NCI-H446 (cell line): Measurements from ENCODE around the gene SH2B2.

Experiments
- DNase-seq, 2 experiments: peaks; one replicate each; lab custom pipeline; 2025; lab: John Stamatoyannopoulos, UW

Gene SH2B2

DNA sequence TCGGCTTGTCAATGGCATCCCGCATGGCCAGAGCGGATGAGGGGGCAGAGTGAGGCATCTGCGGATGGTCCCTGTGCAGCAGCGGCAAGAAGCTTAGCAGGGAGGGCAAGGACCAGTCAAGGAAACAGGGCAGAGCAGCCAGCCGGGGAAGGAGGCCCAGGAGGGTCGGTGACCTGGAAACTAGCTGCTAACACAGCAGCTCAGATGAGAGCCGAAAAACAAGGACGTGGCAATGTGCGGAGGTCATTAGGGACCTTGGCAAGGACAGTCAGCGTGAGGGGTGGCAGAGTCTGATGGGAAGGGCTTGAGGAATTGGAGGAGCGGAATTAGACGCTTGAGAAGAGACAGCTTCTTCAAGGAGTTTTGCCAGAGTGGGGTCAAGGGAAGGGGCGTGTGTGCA, 20.1 kb upstream of the SH2B2 start:
- DNase-seq, result no peak

GRCh38 chr7:102268635-102269034, 18.0 kb upstream of the SH2B2 start:
- DNase-seq, result no peak

- DNase-seq, result no peak
Measured at GRCh38 chr7:102270178-102270887, 16.3 kb upstream of the SH2B2 start.

DNA sequence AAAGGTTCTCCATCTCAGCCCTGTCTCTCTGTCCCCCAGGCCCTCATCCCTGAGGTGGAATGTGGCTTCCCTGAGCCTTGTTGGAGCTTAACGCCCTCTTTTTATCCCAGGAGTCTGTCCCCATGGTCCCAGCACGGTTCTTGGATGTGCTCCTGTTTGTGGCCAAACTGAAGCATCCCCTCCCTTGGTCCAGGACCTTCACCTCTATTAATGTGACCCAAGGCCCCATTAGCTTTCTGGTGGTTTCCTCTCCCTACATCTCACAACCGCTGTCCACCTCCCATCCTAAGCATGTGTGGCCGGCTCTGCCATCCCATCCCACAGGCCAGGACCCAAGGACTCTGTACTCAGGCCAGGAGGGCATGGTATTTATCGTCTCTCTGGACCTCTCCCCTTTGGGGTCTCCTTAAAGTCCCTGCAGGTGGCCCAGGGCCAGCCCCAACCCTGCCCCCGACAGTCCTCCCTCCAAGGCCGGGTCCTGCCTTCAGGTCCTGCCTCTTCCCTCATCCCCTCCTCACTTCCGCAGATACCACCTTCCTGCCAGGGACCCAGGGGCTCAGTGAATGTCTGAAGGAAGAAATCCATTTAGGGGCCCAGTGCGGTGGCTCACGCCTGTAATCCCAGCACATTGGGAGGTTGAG, 15.4 kb upstream of the SH2B2 start:
- DNase-seq, result no peak

- peak; percentile 6 to 63 for DNase-seq
Measured at GRCh38 chr7:102272075-102272916, 14.4 kb upstream of the SH2B2 start.

- no peak for DNase-seq
Measured at GRCh38 chr7:102272917-102273748, 13.5 kb upstream of the SH2B2 start.

- no peak for DNase-seq
Measured at GRCh38 chr7:102273749-102274712, 12.6 kb upstream of the SH2B2 start.

- no peak for DNase-seq
Measured at GRCh38 chr7:102275123-102275703, 11.5 kb upstream of the SH2B2 start.

- DNase-seq, result no peak
Measured at GRCh38 chr7:102277901-102278300, 8.8 kb upstream of the SH2B2 start.

- peak; percentile 27 to 70 for DNase-seq
Measured at GRCh38 chr7:102279537-102280400, 6.9 kb upstream of the SH2B2 start.

DNA sequence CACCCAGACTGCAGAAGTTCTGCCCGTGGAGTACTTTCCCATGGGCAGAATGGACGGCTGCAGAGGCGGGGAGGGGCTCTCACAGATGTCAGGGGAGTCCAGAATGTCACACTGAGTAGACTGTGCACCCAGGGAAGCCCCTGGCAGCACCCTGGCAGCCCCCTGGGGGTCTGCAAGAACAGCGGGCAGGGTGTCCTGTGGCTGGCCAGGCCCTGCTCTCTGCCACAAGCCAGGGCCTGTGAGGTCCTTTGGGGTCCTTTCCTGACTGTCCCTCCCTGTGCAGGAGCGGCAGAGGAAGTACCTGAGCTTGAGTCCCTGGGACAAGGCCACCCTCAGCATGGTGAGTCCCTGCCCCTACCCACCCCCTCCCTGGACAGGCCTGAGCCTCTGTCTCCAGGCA, 6.1 kb upstream of the SH2B2 start:
- DNase-seq, result no peak

GRCh38 chr7:102281785-102282184, 4.9 kb upstream of the SH2B2 start:
- DNase-seq, result no peak

- no peak for DNase-seq
Measured at GRCh38 chr7:102282465-102283362, 4.0 kb upstream of the SH2B2 start.

GRCh38 chr7:102283477-102284189, 3.0 kb upstream of the SH2B2 start:
- no peak for DNase-seq

GRCh38 chr7:102284399-102284798, 2.3 kb upstream of the SH2B2 start:
- no peak for DNase-seq

DNA sequence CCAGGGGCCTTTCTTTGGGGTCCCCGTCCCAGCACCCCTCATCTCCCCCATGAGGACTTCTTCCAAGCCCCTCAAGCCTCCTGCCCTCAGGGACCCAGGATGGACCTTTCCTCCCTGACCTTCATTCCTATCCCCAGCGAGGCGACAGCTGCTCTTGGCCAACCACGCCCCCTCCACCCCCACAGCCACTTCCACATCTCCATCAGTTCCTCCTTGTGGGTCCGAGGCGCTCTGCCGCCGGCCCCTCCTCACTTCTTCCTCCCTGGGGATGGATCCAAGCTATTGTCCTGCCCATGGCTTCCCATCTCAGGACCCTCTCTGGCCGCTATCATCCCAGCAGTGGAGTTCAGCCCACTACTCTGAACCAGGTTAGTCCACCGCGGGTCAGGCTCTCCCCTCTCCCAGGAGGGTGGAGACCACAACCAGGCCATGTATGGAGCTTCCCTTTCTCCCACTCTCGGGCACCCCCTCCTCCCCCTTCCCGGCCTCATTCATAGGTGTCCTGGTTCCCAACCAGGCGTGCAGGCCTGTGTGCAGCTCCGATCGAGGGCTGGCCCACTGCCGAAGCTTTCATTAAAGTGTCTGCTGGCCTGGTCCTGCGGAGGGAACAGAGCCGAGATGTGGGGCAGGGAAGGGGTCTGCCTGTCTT, 1.7 kb upstream of the SH2B2 start:
- DNase-seq, result no peak

DNA sequence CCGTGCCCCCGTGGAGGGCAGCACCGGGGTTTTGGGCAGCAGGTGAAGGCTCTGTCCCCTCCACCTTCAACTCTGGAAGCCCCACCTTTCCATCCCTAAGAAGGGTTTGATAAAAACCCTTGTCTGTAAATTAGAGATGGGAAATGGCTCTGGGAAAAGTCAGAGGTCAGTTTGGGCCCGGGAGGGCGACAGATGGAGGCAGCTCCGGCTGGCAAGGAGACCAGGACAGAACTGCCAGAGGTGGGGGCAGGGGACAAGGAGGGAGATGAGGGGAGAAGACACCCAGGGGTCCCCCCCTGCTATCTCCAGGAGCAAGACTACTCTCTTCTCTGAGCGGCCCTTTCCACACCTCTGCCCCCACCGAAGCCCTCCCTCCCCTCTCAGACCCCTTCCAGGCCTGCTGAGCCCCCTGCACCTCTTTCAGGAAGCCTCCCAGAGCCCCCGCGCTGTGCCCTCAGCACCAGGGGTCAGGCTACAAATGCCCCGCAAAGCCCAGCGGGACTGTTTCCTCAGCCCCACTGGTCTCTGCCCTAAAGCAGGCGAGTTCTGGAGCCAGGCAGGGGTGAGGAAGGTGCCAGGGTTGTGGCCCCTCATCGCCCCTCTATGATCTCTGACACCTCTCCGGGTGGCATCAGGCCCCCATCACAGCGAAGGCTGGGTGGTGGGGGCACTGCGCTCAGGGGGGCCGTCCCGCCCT, 980 bp upstream of the SH2B2 start:
- no peak for DNase-seq
